Panc1 (cell line): ENCODE results near the gene TMEM184A. TPM values are rescaled to one million over a fixed set of nuclear protein-coding genes. Genes with fewer than 3 reads are reported as not detected.

Source experiments
- ATAC-seq: fragments of 200-7000 bp; cut with Tn5 transposase; 2 replicates; pipeline ENCODE4 v1.9.1; 2020; ENCODE audit warnings: mild to moderate bottlenecking, moderate library complexity
- BruUV-seq: library from RNA; stranded (reverse); fragments of 400-500 nt; replicated peaks from 2 replicates; lab custom pipeline; 2021; lab: Mats Ljungman, UMichigan
- CTCF ChIA-PET: fragments of 300-600 bp; sonication (Branson Sonifier 250); formaldehyde crosslinking; loops from one replicate; lab custom pipeline; 2022; ENCODE audit warnings: antibody characterized with exemption; lab: Charles Lee
- POLR2A ChIA-PET: fragments of 300-600 bp; sonication (Branson Sonifier 250); formaldehyde crosslinking; loops from one replicate; lab custom pipeline; 2022; ENCODE audit warnings: antibody characterized with exemption; lab: Charles Lee
- DNase-seq: peaks from one replicate; pipeline ENCODE4 v3.0.0-alpha.2; 2010; ENCODE audit warnings: low read depth, low spot score
- H3K27ac ChIP-seq: 2 replicates; pipeline ENCODE4 v1.5.1; 2011; ENCODE audit warnings: mild to moderate bottlenecking, low read length, inconsistent platforms
- H3K27me3 ChIP-seq: fragments of 200-500 bp; sonication (Bioruptor generic); 2 replicates; pipeline ENCODE4 v1.6.0; 2014; ENCODE audit warnings: low read length, inconsistent platforms; ENCODE audit not compliant: control insufficient read depth, insufficient read depth
- H3K36me3 ChIP-seq: fragments of 200-500 bp; sonication (Bioruptor generic); 2 replicates; pipeline ENCODE4 v1.5.1; 2014; ENCODE audit warnings: inconsistent platforms, mild to moderate bottlenecking, low read length, moderate library complexity; ENCODE audit not compliant: control insufficient read depth, insufficient read depth
- H3K4me1 ChIP-seq: 2 replicates; pipeline ENCODE4 v1.5.1; 2011; ENCODE audit warnings: inconsistent platforms, mild to moderate bottlenecking, low read length, moderate library complexity; ENCODE audit not compliant: control insufficient read depth, insufficient read depth
- H3K4me3 ChIP-seq, 2 experiments: 2 replicates each; pipeline ENCODE4 v1.5.1; 2011 to 2012; ENCODE audit warnings: low read depth in 2 of 2, low read length in 2 of 2, mild to moderate bottlenecking in 2 of 2, inconsistent platforms in 1 of 2, moderate library complexity in 1 of 2
- H3K9me3 ChIP-seq: fragments of 200-500 bp; sonication (Bioruptor generic); 2 replicates; pipeline ENCODE4 v1.5.1; 2014; ENCODE audit warnings: low read depth, mild to moderate bottlenecking, inconsistent platforms, low read length, moderate library complexity; ENCODE audit not compliant: control insufficient read depth, insufficient read depth
- POLR2AphosphoS5 ChIP-seq: IDR thresholded peaks from 2 replicates; pipeline ENCODE4 v1.6.1; 2012; ENCODE audit warnings: mild to moderate bottlenecking, low read depth, low read length, moderate library complexity
- SIN3A ChIP-seq: IDR thresholded peaks from 2 replicates; pipeline ENCODE4 v1.6.1; 2012; ENCODE audit warnings: low read depth, mild to moderate bottlenecking, low read length, moderate library complexity, borderline replicate concordance; ENCODE audit not compliant: insufficient read depth
- TCF7L2 ChIP-seq: IDR thresholded peaks from 2 replicates; pipeline ENCODE4 v1.6.1; 2011; ENCODE audit warnings: mild to moderate bottlenecking, low read depth, low read length, inconsistent platforms
- in situ Hi-C: cut with HindIII; loops from 2 replicates; pipeline ENCODE4 v1.10.0; 2016; ENCODE audit warnings: low sequenced_read_pairs, low pct_unique_long_range_greater_than_20kb
- intact Hi-C: fragments of 100-400 bp; cut with micrococcal nuclease; formaldehyde crosslinking; loops from one replicate; pipeline ENCODE4 v1.10.0; 2022; ENCODE audit not compliant: unreplicated experiment
- total RNA-seq: library from RNA; stranded (reverse); gene quantifications from one replicate; pipeline ENCODE4 v1.2.1, GENCODE V29; 2021; ENCODE audit not compliant: unreplicated experiment
- TF ChIP-seq, protein P1 (sequence below): fragments of 450-650 bp; IDR thresholded peaks from 2 replicates; pipeline ENCODE4 v1.5.1; 2017; ENCODE audit warnings: mild to moderate bottlenecking
- TF ChIP-seq, protein P2 (sequence below), 2 experiments: IDR thresholded peaks; 2 replicates each; pipeline ENCODE4 v1.6.1; 2011 to 2012; ENCODE audit warnings: low read depth in 2 of 2, control low read depth in 1 of 2, low read length in 1 of 2, mild to moderate bottlenecking in 1 of 2, moderate library complexity in 1 of 2; ENCODE audit not compliant: insufficient read depth in 1 of 2

The TMEM184A gene
- total RNA-seq, 1 experiment from 2014 or later = 9.2 TPM

DNA sequence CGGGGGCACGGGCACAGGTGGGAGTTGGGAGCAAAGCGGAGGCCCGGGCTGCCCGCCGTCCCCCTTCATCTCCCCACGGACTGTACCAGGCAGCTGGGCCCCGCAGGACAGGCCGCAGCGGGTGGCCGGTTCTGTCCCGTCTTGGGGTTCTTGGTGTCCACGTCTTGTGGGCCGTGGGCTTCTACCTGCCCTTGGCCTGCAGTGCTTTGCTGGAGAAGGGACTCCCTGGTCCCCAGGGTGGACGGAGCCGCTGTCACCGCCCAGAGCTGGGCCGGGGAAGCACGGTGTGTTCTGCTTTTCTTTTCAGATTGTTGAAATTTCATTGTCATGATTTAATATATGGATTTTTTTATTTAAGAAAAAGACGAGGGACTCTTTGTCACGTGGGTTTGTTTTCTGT, 13.7 kb downstream of the TMEM184A start:
- ChIA-PET CTCF (no interaction called here), POLR2A (interaction anchor here (0.6 kb wide), 1 partner anchor 13 kb away, joined by 4 read pairs; no protein-coding TSS in a partner anchor)
- Histone ChIP-seq H3K27ac (peak overlapping the region; percentile 67), H3K9me3 (no peaks in the 10 kb centered on the region), H3K27me3 (no peaks in the 10 kb centered on the region), H3K4me3 (no peak overlapping the region), H3K4me1 (peaks cover 74% of the 10 kb centered on the region), H3K36me3 (peaks cover 3% of the 10 kb centered on the region; the same call in 1 of the 2 replicates)
- intact Hi-C loops (no loop called here), in situ Hi-C loops (no loop called here)
- no peak for DNase-seq
- no peak for ATAC-seq
- TF ChIP-seq SIN3A = no peak
- TF ChIP-seq POLR2AphosphoS5 = no peak
- TF ChIP-seq TCF7L2 = no peak
- TF ChIP-seq, protein P1, sequence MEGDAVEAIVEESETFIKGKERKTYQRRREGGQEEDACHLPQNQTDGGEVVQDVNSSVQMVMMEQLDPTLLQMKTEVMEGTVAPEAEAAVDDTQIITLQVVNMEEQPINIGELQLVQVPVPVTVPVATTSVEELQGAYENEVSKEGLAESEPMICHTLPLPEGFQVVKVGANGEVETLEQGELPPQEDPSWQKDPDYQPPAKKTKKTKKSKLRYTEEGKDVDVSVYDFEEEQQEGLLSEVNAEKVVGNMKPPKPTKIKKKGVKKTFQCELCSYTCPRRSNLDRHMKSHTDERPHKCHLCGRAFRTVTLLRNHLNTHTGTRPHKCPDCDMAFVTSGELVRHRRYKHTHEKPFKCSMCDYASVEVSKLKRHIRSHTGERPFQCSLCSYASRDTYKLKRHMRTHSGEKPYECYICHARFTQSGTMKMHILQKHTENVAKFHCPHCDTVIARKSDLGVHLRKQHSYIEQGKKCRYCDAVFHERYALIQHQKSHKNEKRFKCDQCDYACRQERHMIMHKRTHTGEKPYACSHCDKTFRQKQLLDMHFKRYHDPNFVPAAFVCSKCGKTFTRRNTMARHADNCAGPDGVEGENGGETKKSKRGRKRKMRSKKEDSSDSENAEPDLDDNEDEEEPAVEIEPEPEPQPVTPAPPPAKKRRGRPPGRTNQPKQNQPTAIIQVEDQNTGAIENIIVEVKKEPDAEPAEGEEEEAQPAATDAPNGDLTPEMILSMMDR = no peak
- TF ChIP-seq, protein P2, sequence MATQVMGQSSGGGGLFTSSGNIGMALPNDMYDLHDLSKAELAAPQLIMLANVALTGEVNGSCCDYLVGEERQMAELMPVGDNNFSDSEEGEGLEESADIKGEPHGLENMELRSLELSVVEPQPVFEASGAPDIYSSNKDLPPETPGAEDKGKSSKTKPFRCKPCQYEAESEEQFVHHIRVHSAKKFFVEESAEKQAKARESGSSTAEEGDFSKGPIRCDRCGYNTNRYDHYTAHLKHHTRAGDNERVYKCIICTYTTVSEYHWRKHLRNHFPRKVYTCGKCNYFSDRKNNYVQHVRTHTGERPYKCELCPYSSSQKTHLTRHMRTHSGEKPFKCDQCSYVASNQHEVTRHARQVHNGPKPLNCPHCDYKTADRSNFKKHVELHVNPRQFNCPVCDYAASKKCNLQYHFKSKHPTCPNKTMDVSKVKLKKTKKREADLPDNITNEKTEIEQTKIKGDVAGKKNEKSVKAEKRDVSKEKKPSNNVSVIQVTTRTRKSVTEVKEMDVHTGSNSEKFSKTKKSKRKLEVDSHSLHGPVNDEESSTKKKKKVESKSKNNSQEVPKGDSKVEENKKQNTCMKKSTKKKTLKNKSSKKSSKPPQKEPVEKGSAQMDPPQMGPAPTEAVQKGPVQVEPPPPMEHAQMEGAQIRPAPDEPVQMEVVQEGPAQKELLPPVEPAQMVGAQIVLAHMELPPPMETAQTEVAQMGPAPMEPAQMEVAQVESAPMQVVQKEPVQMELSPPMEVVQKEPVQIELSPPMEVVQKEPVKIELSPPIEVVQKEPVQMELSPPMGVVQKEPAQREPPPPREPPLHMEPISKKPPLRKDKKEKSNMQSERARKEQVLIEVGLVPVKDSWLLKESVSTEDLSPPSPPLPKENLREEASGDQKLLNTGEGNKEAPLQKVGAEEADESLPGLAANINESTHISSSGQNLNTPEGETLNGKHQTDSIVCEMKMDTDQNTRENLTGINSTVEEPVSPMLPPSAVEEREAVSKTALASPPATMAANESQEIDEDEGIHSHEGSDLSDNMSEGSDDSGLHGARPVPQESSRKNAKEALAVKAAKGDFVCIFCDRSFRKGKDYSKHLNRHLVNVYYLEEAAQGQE (IDR thresholded peaks at IDR 0.05; ENCODE audit: insufficient read depth in 1 of 2, low read depth in 2 of 2, low read length in 1 of 2) = no peak
- no TSS peak for BruUV-seq

DNA sequence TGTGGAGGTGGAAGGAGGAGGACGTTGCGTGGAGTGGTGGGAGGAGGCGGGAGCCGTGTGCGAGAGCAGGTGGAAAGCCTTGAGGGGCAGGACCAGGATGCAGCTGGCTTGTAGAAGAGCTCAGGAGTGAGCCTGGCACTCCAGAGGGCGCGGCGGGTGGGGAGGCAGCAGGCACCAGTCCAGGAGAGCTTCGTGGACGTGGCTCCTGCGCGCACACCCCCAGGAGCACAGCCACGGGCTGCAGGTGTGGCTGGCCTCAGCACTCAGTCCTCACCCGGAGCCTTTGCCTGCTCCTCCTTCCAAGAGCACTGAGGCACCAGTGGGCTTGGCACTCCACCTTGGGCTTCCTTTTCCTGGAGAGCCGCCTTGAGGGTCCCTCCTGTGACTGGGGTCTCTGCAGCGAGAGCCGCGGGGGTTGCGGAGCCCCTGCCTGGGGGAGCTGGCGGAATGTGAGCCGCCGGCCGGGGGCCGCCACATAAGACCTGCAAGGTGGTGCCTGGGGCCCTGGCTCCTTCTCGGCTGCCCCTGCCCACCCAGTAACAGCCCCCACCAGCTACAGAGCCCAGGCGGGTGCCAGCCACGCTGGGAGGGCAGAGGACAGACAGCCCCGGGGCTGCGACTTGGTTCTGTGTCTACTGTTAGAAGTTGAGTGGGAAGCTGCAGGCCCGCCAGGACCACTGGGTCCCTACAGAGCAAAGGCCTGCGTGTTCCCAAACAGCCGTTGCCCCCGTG, 14.4 kb downstream of the TMEM184A start:
- CTCF ChIA-PET = no interaction called here

More for the DNA sequence above, 14.4 kb downstream of the TMEM184A start:
- ATAC-seq (no peak), DNase-seq (no peak)
- H3K4me1 ChIP-seq = peaks cover 73% of the 10 kb centered on the region
- TSS peak; percentile 66 for BruUV-seq
- no peak overlapping the region for H3K4me3 ChIP-seq
- H3K27me3 ChIP-seq = no peaks in the 10 kb centered on the region
- H3K27ac ChIP-seq = peak overlapping the region; percentile 67; the same call in 1 of the 2 replicates
- in situ Hi-C loops = no loop called here
- intact Hi-C loops = no loop called here
- peaks cover 3% of the 10 kb centered on the region; the same call in 1 of the 2 replicates for H3K36me3 ChIP-seq
- TF ChIP-seq SIN3A = no peak
- TF ChIP-seq, protein P1 = no peak
- no peak; the same call in 1 of the 2 replicates for TF ChIP-seq POLR2AphosphoS5
- no peak for TF ChIP-seq TCF7L2
- TF ChIP-seq, protein P2 (IDR thresholded peaks at IDR 0.05; ENCODE audit: insufficient read depth in 1 of 2, low read depth in 2 of 2, low read length in 1 of 2) = no peak
- POLR2A ChIA-PET = interaction anchor here (0.6 to 0.7 kb wide), 2 partner anchors 13 to 306 kb away, joined by 3 to 5 read pairs; no protein-coding TSS in a partner anchor
- no peaks in the 10 kb centered on the region for H3K9me3 ChIP-seq
